ENCODE measurements around the gene FER.
"Not testable (repeated sequence)": the region's sequence is repeated elsewhere in the genome, so short reads cannot be mapped to it uniquely, and the experiment has no call there.

FER gene

GRCh38 chr5:108798513-108799265 lies 51.0 kb downstream of the FER start:
- no peak for DNase-seq (ENCODE audit: low spot score)

GRCh38 chr5:108801301-108801700 lies 53.6 kb downstream of the FER start:
- no peak for DNase-seq (ENCODE audit: low spot score)

- no peak for DNase-seq (ENCODE audit: low spot score)
These were observed 54.1 kb downstream of the FER start for GRCh38 chr5:108801776-108802175.

- no peak for DNase-seq (ENCODE audit: low spot score)
These were observed 63.0 kb downstream of the FER start for GRCh38 chr5:108810717-108811116.

GRCh38 chr5:108813673-108814072 lies 66.0 kb downstream of the FER start:
- no peak for DNase-seq (ENCODE audit: low spot score)

- DNase-seq (ENCODE audit: low spot score) = no peak
These were observed 66.9 kb downstream of the FER start for GRCh38 chr5:108814551-108814950.

- DNase-seq (ENCODE audit: low spot score) = no peak
These were observed 71.0 kb downstream of the FER start for GRCh38 chr5:108818613-108819272.

- DNase-seq (ENCODE audit: low spot score) = no peak
These were observed 73.3 kb downstream of the FER start for GRCh38 chr5:108820983-108821382.

GRCh38 chr5:108822211-108822947 lies 74.7 kb downstream of the FER start:
- DNase-seq (ENCODE audit: low spot score) = no peak

GRCh38 chr5:108827131-108827530 lies 79.4 kb downstream of the FER start:
- DNase-seq (ENCODE audit: low spot score) = no peak

- DNase-seq (ENCODE audit: low spot score) = no peak
These were observed 83.1 kb downstream of the FER start for GRCh38 chr5:108830705-108831276.

- no peak for DNase-seq (ENCODE audit: low spot score)
These were observed 88.8 kb downstream of the FER start for GRCh38 chr5:108836492-108836891.

- not testable (repeated sequence) for DNase-seq (ENCODE audit: low spot score)
These were observed 94.7 kb downstream of the FER start for GRCh38 chr5:108842260-108842941.

- DNase-seq (ENCODE audit: low spot score) = not testable (repeated sequence)
These were observed 103.4 kb downstream of the FER start for GRCh38 chr5:108851129-108851528.

GRCh38 chr5:108857905-108858304 lies 110.2 kb downstream of the FER start:
- DNase-seq (ENCODE audit: low spot score) = no peak

GRCh38 chr5:108858959-108859358 lies 111.3 kb downstream of the FER start:
- DNase-seq (ENCODE audit: low spot score) = no peak

GRCh38 chr5:108862211-108862610 lies 114.5 kb downstream of the FER start:
- DNase-seq (ENCODE audit: low spot score) = no peak

GRCh38 chr5:108866097-108866496 lies 118.4 kb downstream of the FER start:
- not testable (repeated sequence) for DNase-seq (ENCODE audit: low spot score)

- DNase-seq (ENCODE audit: low spot score) = no peak
These were observed 120.0 kb downstream of the FER start for GRCh38 chr5:108867656-108868055.

GRCh38 chr5:108869066-108869465 lies 121.4 kb downstream of the FER start:
- no peak for DNase-seq (ENCODE audit: low spot score)

- DNase-seq (ENCODE audit: low spot score) = no peak
These were observed 128.8 kb downstream of the FER start for GRCh38 chr5:108876451-108876850.

GRCh38 chr5:108878756-108879155 lies 131.1 kb downstream of the FER start:
- no peak for DNase-seq (ENCODE audit: low spot score)

All from ecto neural progenitor cell (in vitro differentiated cells).